ENCODE results near the gene APOL1. TPM values are rescaled to one million over a fixed set of nuclear protein-coding genes. Genes with fewer than 3 reads are reported as not detected.
"Not testable (repeated sequence)": the region's sequence is repeated elsewhere in the genome, so short reads cannot be mapped to it uniquely, and the experiment has no call there.

APOL1 gene
- total RNA-seq, 3 donors from 2014 or later: 26.0 to 85.7 (median 68.5) TPM

DNA sequence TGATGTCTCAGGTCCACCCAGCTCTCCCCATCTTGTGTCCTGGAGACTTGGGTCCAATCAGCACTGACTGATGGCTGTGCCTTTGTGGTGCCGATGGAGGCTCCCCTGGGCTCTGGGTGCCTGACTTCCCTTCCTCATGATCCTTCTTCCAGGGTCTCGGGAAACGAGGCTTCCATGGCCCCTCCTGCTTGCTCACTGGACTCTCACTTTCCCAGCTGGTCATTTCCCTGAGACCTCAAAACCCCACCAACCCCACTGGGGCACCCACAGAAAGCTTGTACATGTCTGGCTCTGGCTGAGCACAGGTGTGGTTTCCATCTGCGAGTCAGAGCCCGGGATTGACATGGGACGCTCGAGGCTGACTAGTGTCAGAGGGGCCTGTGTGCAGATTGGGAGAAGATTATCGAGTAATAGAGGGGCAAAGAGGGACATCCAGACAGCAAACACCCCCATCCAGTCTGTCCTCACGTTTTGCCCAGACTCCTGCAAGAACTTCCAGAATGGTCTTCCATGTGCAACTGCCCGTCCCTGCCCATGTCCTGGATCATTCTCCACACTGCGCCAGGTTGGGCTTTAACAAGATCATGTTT, 15.1 kb downstream of the APOL1 start:
- DNase-seq (peak in 1 of 3 donors; percentile 25), ATAC-seq (no peak)
- Histone ChIP-seq H3K36me3 (ENCODE audit: low read depth) (no peaks in the 10 kb centered on the region), H3K9me3 (no peaks in the 10 kb centered on the region), H3K4me3 (no peak overlapping the region), H3K4me1 (ENCODE audit: low read depth) (no peaks in the 10 kb centered on the region)
- intact Hi-C loops (cut with DNase I, micrococcal nuclease): no loop called here
- no peak for TF ChIP-seq CTCF (IDR thresholded peaks at IDR 0.05)

GRCh38 chr22:36271231-36271630, 18.3 kb downstream of the APOL1 start:
- ATAC-seq; H3K4me3 ChIP-seq; H3K9me3 ChIP-seq; H3K36me3 ChIP-seq (ENCODE audit: low read depth); DNase-seq; H3K4me1 ChIP-seq (ENCODE audit: low read depth); intact Hi-C loops (cut with DNase I, micrococcal nuclease): not testable (repeated sequence)

DNA sequence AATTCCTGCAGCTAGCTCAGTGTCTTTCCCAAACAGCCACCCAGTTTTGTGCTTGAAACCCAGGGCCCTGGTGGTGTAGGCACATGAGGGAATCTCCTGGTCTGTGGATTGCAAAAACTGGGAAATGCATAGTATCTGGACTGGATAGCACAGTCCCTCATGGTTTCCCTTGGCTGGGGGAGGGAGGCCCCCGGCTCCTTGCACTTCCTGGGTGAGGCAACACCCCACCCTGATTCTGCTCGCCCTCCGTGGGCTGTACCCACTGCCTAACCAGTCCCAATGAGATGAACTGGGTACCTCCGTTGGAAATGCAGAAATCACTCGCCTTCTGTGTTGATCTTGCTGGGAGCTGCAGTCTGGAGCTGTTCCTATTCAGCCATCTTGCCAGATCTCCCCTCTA, 19.0 kb downstream of the APOL1 start:
- peak in 1 of 3 donors; percentile 16 for DNase-seq
- intact Hi-C loops (cut with DNase I, micrococcal nuclease); H3K4me1 ChIP-seq (ENCODE audit: low read depth); H3K36me3 ChIP-seq (ENCODE audit: low read depth); H3K9me3 ChIP-seq; ATAC-seq; H3K4me3 ChIP-seq: not testable (repeated sequence)

DNA sequence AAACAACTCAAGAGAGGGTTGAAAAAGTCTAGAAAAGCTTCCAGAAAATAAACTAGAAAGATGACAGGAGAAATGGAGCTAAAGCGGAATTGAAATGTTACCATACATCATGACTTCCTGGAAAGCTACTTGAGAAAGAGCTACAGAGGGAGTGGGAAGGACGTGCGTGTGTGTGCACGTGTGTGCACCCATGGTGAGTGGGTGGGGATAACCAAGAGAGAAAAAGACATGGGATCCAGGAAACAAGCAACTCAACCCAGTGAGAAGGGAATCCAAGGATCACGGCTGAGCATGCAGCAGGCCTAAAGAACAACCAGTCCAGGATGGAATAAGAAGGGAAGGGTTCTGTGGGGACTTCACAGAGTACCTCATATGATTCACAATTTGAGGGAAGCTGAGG, 21.6 kb downstream of the APOL1 start:
- H3K36me3 ChIP-seq (ENCODE audit: low read depth): no peaks in the 10 kb centered on the region
- peak in 1 of 3 donors; percentile 17 for DNase-seq
- H3K4me3 ChIP-seq: no peak overlapping the region
- no peaks in the 10 kb centered on the region for H3K9me3 ChIP-seq
- H3K4me1 ChIP-seq (ENCODE audit: low read depth): no peaks in the 10 kb centered on the region
- no peak for ATAC-seq
- TF ChIP-seq CTCF (IDR thresholded peaks at IDR 0.05): no peak
- intact Hi-C loops (cut with DNase I, micrococcal nuclease): no loop called here

- peak; percentile 88 for ATAC-seq
- Histone ChIP-seq H3K4me1 (ENCODE audit: low read depth) (no peaks in the 10 kb centered on the region), H3K36me3 (ENCODE audit: low read depth) (peaks cover 12% of the 10 kb centered on the region), H3K9me3 (no peaks in the 10 kb centered on the region), H3K4me3 (no peak overlapping the region)
- peak; percentile 69 to 74 (median 71) for DNase-seq
- TF ChIP-seq CTCF (IDR thresholded peaks at IDR 0.05): peak; percentile 85
- intact Hi-C loops (cut with DNase I, micrococcal nuclease): no loop called here
Measured at GRCh38 chr22:36277482-36278291, 24.8 kb downstream of the APOL1 start.

GRCh38 chr22:36279219-36279666, 26.3 kb downstream of the APOL1 start:
- no peaks in the 10 kb centered on the region for H3K4me1 ChIP-seq (ENCODE audit: low read depth)
- no peak for ATAC-seq
- no peak overlapping the region for H3K4me3 ChIP-seq
- no peak for DNase-seq
- intact Hi-C loops (cut with DNase I, micrococcal nuclease): no loop called here
- TF ChIP-seq CTCF (IDR thresholded peaks at IDR 0.05): no peak
- no peaks in the 10 kb centered on the region for H3K9me3 ChIP-seq
- H3K36me3 ChIP-seq (ENCODE audit: low read depth): peaks cover 22% of the 10 kb centered on the region

All from mucosa of descending colon (tissue), 3 donors.